PFSK-1 (cell line): Measurements from ENCODE around the gene KIAA1549.

Experiments used
- FOXP2 ChIP-seq: optimal IDR thresholded peaks from 2 replicates; pipeline ENCODE3; 2011; ENCODE audit warnings: borderline replicate concordance, control low read depth, inconsistent platforms; ENCODE audit not compliant: insufficient read depth; ENCODE audit errors: extremely low read length, extremely low read depth
- TF ChIP-seq, protein P1 (sequence below), 2 experiments: IDR thresholded peaks; 2 replicates each; pipeline versions ENCODE4 v1.6.1 to v1.8.0; 2011 to 2012; ENCODE audit warnings: low read depth in 2 of 2, low read length in 2 of 2, control low read depth in 1 of 2, inconsistent platforms in 1 of 2, mild to moderate bottlenecking in 1 of 2, moderate library complexity in 1 of 2; ENCODE audit not compliant: insufficient read depth in 1 of 2

DNA sequence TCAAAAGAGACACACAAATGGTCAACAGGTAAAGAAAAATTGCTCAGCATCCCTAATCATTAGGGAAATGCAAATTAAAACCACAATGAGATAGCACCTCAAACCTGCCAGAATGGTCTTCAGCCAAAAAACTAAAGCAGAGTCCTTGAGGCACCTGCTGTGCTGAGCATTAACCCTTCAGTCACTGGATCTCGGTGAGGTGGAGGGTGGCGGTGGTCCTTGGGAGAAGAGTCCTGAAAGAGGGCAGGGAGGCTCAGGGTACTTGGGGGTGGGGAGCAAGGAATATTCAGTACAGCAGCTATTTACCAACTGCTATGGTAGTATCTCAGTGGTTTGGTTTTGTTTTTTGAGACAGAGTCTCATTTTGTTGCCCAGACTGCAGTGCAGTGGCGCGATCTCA is 7.1 kb downstream of the KIAA1549 start:
- TF ChIP-seq, protein P1, sequence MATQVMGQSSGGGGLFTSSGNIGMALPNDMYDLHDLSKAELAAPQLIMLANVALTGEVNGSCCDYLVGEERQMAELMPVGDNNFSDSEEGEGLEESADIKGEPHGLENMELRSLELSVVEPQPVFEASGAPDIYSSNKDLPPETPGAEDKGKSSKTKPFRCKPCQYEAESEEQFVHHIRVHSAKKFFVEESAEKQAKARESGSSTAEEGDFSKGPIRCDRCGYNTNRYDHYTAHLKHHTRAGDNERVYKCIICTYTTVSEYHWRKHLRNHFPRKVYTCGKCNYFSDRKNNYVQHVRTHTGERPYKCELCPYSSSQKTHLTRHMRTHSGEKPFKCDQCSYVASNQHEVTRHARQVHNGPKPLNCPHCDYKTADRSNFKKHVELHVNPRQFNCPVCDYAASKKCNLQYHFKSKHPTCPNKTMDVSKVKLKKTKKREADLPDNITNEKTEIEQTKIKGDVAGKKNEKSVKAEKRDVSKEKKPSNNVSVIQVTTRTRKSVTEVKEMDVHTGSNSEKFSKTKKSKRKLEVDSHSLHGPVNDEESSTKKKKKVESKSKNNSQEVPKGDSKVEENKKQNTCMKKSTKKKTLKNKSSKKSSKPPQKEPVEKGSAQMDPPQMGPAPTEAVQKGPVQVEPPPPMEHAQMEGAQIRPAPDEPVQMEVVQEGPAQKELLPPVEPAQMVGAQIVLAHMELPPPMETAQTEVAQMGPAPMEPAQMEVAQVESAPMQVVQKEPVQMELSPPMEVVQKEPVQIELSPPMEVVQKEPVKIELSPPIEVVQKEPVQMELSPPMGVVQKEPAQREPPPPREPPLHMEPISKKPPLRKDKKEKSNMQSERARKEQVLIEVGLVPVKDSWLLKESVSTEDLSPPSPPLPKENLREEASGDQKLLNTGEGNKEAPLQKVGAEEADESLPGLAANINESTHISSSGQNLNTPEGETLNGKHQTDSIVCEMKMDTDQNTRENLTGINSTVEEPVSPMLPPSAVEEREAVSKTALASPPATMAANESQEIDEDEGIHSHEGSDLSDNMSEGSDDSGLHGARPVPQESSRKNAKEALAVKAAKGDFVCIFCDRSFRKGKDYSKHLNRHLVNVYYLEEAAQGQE (IDR thresholded peaks at IDR 0.05; ENCODE audit: insufficient read depth in 1 of 2, low read depth in 2 of 2, low read length in 2 of 2): no peak
- no peak for TF ChIP-seq FOXP2
